CD4-positive, alpha-beta memory T cell (primary cell): ENCODE data around the gene CTBP2. TPM values are rescaled to one million over a fixed set of nuclear protein-coding genes. Genes with fewer than 3 reads are reported as not detected.
A peak's percentile ranks its signal among the peaks of the same experiment; 100 is the strongest.

Experiments used
- CTCF ChIA-PET: fragments of 350-600 bp; sonication (Branson Sonifier 250); formaldehyde crosslinking; loops from one replicate; lab custom pipeline; 2021; ENCODE audit warnings: inconsistent platforms; ENCODE audit not compliant: partially characterized antibody; lab: Charles Lee
- POLR2A ChIA-PET: fragments of 350-600 bp; sonication (Branson Sonifier 250); formaldehyde crosslinking; loops from one replicate; lab custom pipeline; 2021; ENCODE audit not compliant: partially characterized antibody; lab: Charles Lee
- DNase-seq, 5 donors: peaks; one replicate each; pipeline versions ENCODE4 v3.0.0 to v3.0.0-alpha.2; 2020 to 2022; ENCODE audit warnings: mixed read lengths in 1 of 5
- H3K27ac ChIP-seq: one replicate; pipeline ENCODE4 v1.7.0; 2013; ENCODE audit warnings: low read depth, low read length
- H3K27me3 ChIP-seq: 2 replicates; pipeline ENCODE4 v1.7.0; 2013; ENCODE audit warnings: mild to moderate bottlenecking, low read length, moderate library complexity; ENCODE audit not compliant: insufficient read depth
- H3K36me3 ChIP-seq: 2 replicates; pipeline ENCODE4 v1.7.0; 2013; ENCODE audit warnings: mild to moderate bottlenecking, low read length, moderate library complexity; ENCODE audit not compliant: insufficient read depth
- H3K4me1 ChIP-seq: 2 replicates; pipeline ENCODE4 v1.7.0; 2013; ENCODE audit warnings: mild to moderate bottlenecking, low read length, moderate library complexity; ENCODE audit not compliant: insufficient read depth
- H3K4me3 ChIP-seq, 2 donors: one replicate each; pipeline ENCODE4 v1.7.0; 2013; ENCODE audit warnings: low read length in 2 of 2, mild to moderate bottlenecking in 1 of 2
- H3K9me3 ChIP-seq, 2 donors: one replicate each; pipeline ENCODE4 v1.7.0; 2013; ENCODE audit warnings: low read length in 2 of 2, control low read depth in 1 of 2; ENCODE audit not compliant: control insufficient read depth in 1 of 2
- H3K27ac Mint-ChIP-seq, 7 donors: one replicate each; pipeline ENCODE4 v1.8.0; 2020 to 2021; ENCODE audit warnings: mixed read lengths in 7 of 7, mild to moderate bottlenecking in 6 of 7, inconsistent platforms in 3 of 7, moderate library complexity in 3 of 7
- H3K27me3 Mint-ChIP-seq, 2 donors: one replicate each; pipeline ENCODE4 v1.8.0; 2020 to 2021; ENCODE audit warnings: mixed read lengths in 2 of 2
- H3K36me3 Mint-ChIP-seq, 2 donors: one replicate each; pipeline ENCODE4 v1.8.0; 2020 to 2021; ENCODE audit warnings: mixed read lengths in 2 of 2, inconsistent platforms in 1 of 2, mild to moderate bottlenecking in 1 of 2
- H3K4me1 Mint-ChIP-seq, 4 donors: one replicate each; pipeline ENCODE4 v1.8.0; 2020 to 2021; ENCODE audit warnings: mixed read lengths in 4 of 4, mild to moderate bottlenecking in 1 of 4
- H3K4me3 Mint-ChIP-seq, 8 donors: one replicate each; pipeline ENCODE4 v1.8.0; 2020 to 2021; ENCODE audit warnings: mixed read lengths in 8 of 8, mild to moderate bottlenecking in 7 of 8, moderate library complexity in 6 of 8, inconsistent platforms in 3 of 8
- H3K9me3 Mint-ChIP-seq, 8 donors: one replicate each; pipeline ENCODE4 v1.8.0; 2020 to 2021; ENCODE audit warnings: mixed read lengths in 8 of 8, mild to moderate bottlenecking in 5 of 8, inconsistent platforms in 3 of 8, moderate library complexity in 1 of 8
- intact Hi-C: fragments of 100-400 bp; cut with micrococcal nuclease; formaldehyde crosslinking; loops from one replicate; pipeline ENCODE4 v1.15.1; 2023
- polyA plus RNA-seq, 2 donors: library from polyadenylated mRNA; unstranded; fragments of 300-500 nt; fragmentation: Illumina TruSeq; gene quantifications; one replicate each; pipeline ENCODE4 v1.2.3, GENCODE V29; 2021
- total RNA-seq, 2 experiments: library from RNA; stranded (reverse); gene quantifications; one replicate each; pipeline ENCODE4 v1.2.3, GENCODE V29; 2021

The CTBP2 gene
- total and polyA plus RNA-seq, 4 experiments from 2014 or later, result 0.16 to 0.97 (median 0.61) TPM; not detected in 1

GRCh38 chr10:125050383-125050782 lies 110.0 kb downstream of the CTBP2 start:
- POLR2A ChIA-PET, result no interaction called here
- Mint-ChIP-seq H3K4me1 (no peaks in the 10 kb centered on the region), H3K36me3 (no peaks in the 10 kb centered on the region), H3K4me3 (no peak overlapping the region), H3K9me3 (peaks cover 0 to 2% (median 0%) of the 10 kb centered on the region in 8 donors), H3K27me3 (peaks cover 8 to 11% of the 10 kb centered on the region in 2 donors), H3K27ac (no peak overlapping the region)
- Histone ChIP-seq H3K9me3 (no peaks in the 10 kb centered on the region), H3K4me1 (no peaks in the 10 kb centered on the region), H3K4me3 (no peak overlapping the region), H3K27me3 (no peaks in the 10 kb centered on the region), H3K27ac (no peak overlapping the region), H3K36me3 (no peaks in the 10 kb centered on the region)
- CTCF ChIA-PET, result interaction anchor here (4.1 kb wide), 1 partner anchor 15 kb away, joined by 26 read pairs; no protein-coding TSS in a partner anchor
- intact Hi-C loops, result no loop called here
- no peak for DNase-seq

- no peaks in the 10 kb centered on the region for H3K4me1 Mint-ChIP-seq
- intact Hi-C loops, result no loop called here
- POLR2A ChIA-PET, result no interaction called here
- H3K36me3 ChIP-seq, result no peaks in the 10 kb centered on the region
- no peaks in the 10 kb centered on the region for H3K4me1 ChIP-seq
- no peak overlapping the region for H3K27ac ChIP-seq
- no peak overlapping the region for H3K4me3 Mint-ChIP-seq
- no peaks in the 10 kb centered on the region for H3K9me3 ChIP-seq
- H3K27ac Mint-ChIP-seq, result peak overlapping the region in 2 of 7 donors; percentile 32 to 73
- no peak overlapping the region for H3K4me3 ChIP-seq
- H3K27me3 Mint-ChIP-seq, result peaks cover 8 to 11% of the 10 kb centered on the region in 2 donors
- no peaks in the 10 kb centered on the region for H3K36me3 Mint-ChIP-seq
- no peak for DNase-seq
- no peaks in the 10 kb centered on the region for H3K27me3 ChIP-seq
- CTCF ChIA-PET, result interaction anchor here (4.1 kb wide), 1 partner anchor 14 kb away, joined by 26 read pairs; no protein-coding TSS in a partner anchor
- peaks cover 0 to 2% (median 0%) of the 10 kb centered on the region in 8 donors for H3K9me3 Mint-ChIP-seq
These were observed 111.0 kb downstream of the CTBP2 start for GRCh38 chr10:125049216-125049881.

GRCh38 chr10:125048094-125048864 lies 112.1 kb downstream of the CTBP2 start:
- no peaks in the 10 kb centered on the region for H3K36me3 Mint-ChIP-seq
- CTCF ChIA-PET, result interaction anchor here (0.6 to 4.1 kb wide), 8 partner anchors 9 to 927 kb away, joined by 3 to 26 read pairs (median 3); no protein-coding TSS in a partner anchor

GRCh38 chr10:125043841-125044658 lies 116.3 kb downstream of the CTBP2 start:
- intact Hi-C loops, result no loop called here
- Mint-ChIP-seq H3K36me3 (no peaks in the 10 kb centered on the region), H3K4me1 (peaks cover 0 to 1% (median 0%) of the 10 kb centered on the region in 4 donors), H3K27me3 (peaks cover 0 to 3% of the 10 kb centered on the region in 2 donors), H3K27ac (no peak overlapping the region), H3K4me3 (no peak overlapping the region), H3K9me3 (peaks cover 0 to 2% (median 0%) of the 10 kb centered on the region in 8 donors)
- CTCF ChIA-PET, result interaction anchor here (1.5 kb wide), 1 partner anchor 9 kb away, joined by 3 read pairs; no protein-coding TSS in a partner anchor
- POLR2A ChIA-PET, result no interaction called here
- DNase-seq, result no peak
- no peaks in the 10 kb centered on the region for H3K9me3 ChIP-seq
- H3K36me3 ChIP-seq, result no peaks in the 10 kb centered on the region
- no peak overlapping the region for H3K27ac ChIP-seq
- H3K4me1 ChIP-seq, result no peaks in the 10 kb centered on the region
- H3K27me3 ChIP-seq, result no peaks in the 10 kb centered on the region
- H3K4me3 ChIP-seq, result no peak overlapping the region

More at GRCh38 chr10:125048094-125048864, 112.1 kb downstream of the CTBP2 start:
- H3K4me1 ChIP-seq, result no peaks in the 10 kb centered on the region
- Mint-ChIP-seq H3K27ac (no peak overlapping the region), H3K27me3 (peaks cover 8 to 11% of the 10 kb centered on the region in 2 donors), H3K9me3 (peaks cover 0 to 2% (median 0%) of the 10 kb centered on the region in 8 donors), H3K4me3 (no peak overlapping the region), H3K4me1 (no peaks in the 10 kb centered on the region)
- DNase-seq, result peak in 4 of 5 donors; percentile 18 to 25 (median 24)
- intact Hi-C loops, result no loop called here
- POLR2A ChIA-PET, result no interaction called here
- no peak overlapping the region for H3K4me3 ChIP-seq
- no peaks in the 10 kb centered on the region for H3K9me3 ChIP-seq
- no peak overlapping the region for H3K27ac ChIP-seq
- H3K36me3 ChIP-seq, result no peaks in the 10 kb centered on the region
- H3K27me3 ChIP-seq, result no peaks in the 10 kb centered on the region

GRCh38 chr10:125041856-125042506 lies 118.4 kb downstream of the CTBP2 start:
- POLR2A ChIA-PET, result no interaction called here
- DNase-seq, result no peak

GRCh38 chr10:125039354-125039769 lies 121.0 kb downstream of the CTBP2 start:
- Mint-ChIP-seq H3K36me3 (no peaks in the 10 kb centered on the region), H3K4me3 (no peak overlapping the region), H3K27me3 (peaks cover 2 to 5% of the 10 kb centered on the region in 2 donors), H3K4me1 (peaks cover 0 to 1% (median 0%) of the 10 kb centered on the region in 4 donors), H3K27ac (no peak overlapping the region), H3K9me3 (no peaks in the 10 kb centered on the region)
- H3K36me3 ChIP-seq, result no peaks in the 10 kb centered on the region
- no peak overlapping the region for H3K27ac ChIP-seq
- no peak for DNase-seq
- H3K4me3 ChIP-seq, result no peak overlapping the region
- ChIA-PET POLR2A (no interaction called here), CTCF (interaction anchor here (0.8 kb wide), 1 partner anchor 9 kb away, joined by 4 read pairs; no protein-coding TSS in a partner anchor)
- no peaks in the 10 kb centered on the region for H3K4me1 ChIP-seq
- H3K27me3 ChIP-seq, result no peaks in the 10 kb centered on the region
- intact Hi-C loops, result no loop called here
- no peaks in the 10 kb centered on the region for H3K9me3 ChIP-seq

More at GRCh38 chr10:125041856-125042506, 118.4 kb downstream of the CTBP2 start:
- Histone ChIP-seq H3K36me3 (no peaks in the 10 kb centered on the region), H3K4me3 (no peak overlapping the region), H3K4me1 (no peaks in the 10 kb centered on the region), H3K9me3 (no peaks in the 10 kb centered on the region), H3K27ac (no peak overlapping the region), H3K27me3 (no peaks in the 10 kb centered on the region)
- Mint-ChIP-seq H3K4me1 (peaks cover 0 to 1% (median 0%) of the 10 kb centered on the region in 4 donors), H3K9me3 (no peaks in the 10 kb centered on the region), H3K27me3 (peaks cover 2% of the 10 kb centered on the region in 2 donors), H3K4me3 (no peak overlapping the region), H3K36me3 (no peaks in the 10 kb centered on the region), H3K27ac (no peak overlapping the region)
- intact Hi-C loops, result no loop called here
- CTCF ChIA-PET, result interaction anchor here (1.0 kb wide), 1 partner anchor 49 kb away, joined by 4 read pairs; no protein-coding TSS in a partner anchor
